Neutrophil (primary cell): ENCODE data around the gene WDR77.

Source experiments
- H3K27ac ChIP-seq: fragments of 200-600 bp; sonication (generic); 2 replicates; pipeline ENCODE4 v1.5.1; 2016; ENCODE audit warnings: mild to moderate bottlenecking, moderate library complexity
- H3K27me3 ChIP-seq: fragments of 200-600 bp; sonication (generic); 2 replicates; pipeline ENCODE4 v1.6.0; 2016; ENCODE audit warnings: mild to moderate bottlenecking
- H3K36me3 ChIP-seq: fragments of 200-600 bp; sonication (generic); 2 replicates; pipeline ENCODE4 v1.5.1; 2017
- H3K4me1 ChIP-seq, 2 experiments: fragments of 200-600 bp in 1 of 2; sonication (generic) in 1 of 2; 1 replicate in 1 of 2; 2 replicates in 1 of 2; pipeline versions ENCODE4 v1.5.1 to v1.6.1; 2013 to 2016; ENCODE audit warnings: low read depth in 1 of 2, low read length in 1 of 2, mild to moderate bottlenecking in 1 of 2, moderate library complexity in 1 of 2; ENCODE audit not compliant: control insufficient read depth in 1 of 2, insufficient read depth in 1 of 2
- H3K4me3 ChIP-seq, 2 experiments: fragments of 200-600 bp in 1 of 2; sonication (generic) in 1 of 2; 1 replicate in 1 of 2; 2 replicates in 1 of 2; pipeline ENCODE4 v1.5.1; 2013 to 2016; ENCODE audit warnings: low read depth in 1 of 2, low read length in 1 of 2, mild to moderate bottlenecking in 1 of 2, moderate library complexity in 1 of 2
- H3K9me3 ChIP-seq: fragments of 200-600 bp; sonication (generic); 2 replicates; pipeline ENCODE4 v1.5.1; 2016
- CTCF ChIP-seq: fragments of 200-600 bp; sonication (generic); IDR thresholded peaks from 2 replicates; pipeline ENCODE4 v1.5.1; 2016; ENCODE audit warnings: antibody characterized with exemption

Gene WDR77

GRCh38 chr1:111454859-111455641, 6.0 kb upstream of the WDR77 start:
- no peaks in the 10 kb centered on the region for H3K27me3 ChIP-seq
- peaks cover 70% of the 10 kb centered on the region for H3K36me3 ChIP-seq
- no peak overlapping the region for H3K4me3 ChIP-seq
- H3K27ac ChIP-seq: no peak overlapping the region
- H3K4me1 ChIP-seq: peaks cover 10 to 20% of the 10 kb centered on the region in 2 experiments
- TF ChIP-seq CTCF: no peak
- no peaks in the 10 kb centered on the region for H3K9me3 ChIP-seq

GRCh38 chr1:111453706-111454105, 4.7 kb upstream of the WDR77 start:
- Histone ChIP-seq H3K9me3 (no peaks in the 10 kb centered on the region), H3K4me3 (no peak overlapping the region), H3K4me1 (peaks cover 16 to 27% of the 10 kb centered on the region in 2 experiments), H3K36me3 (peaks cover 57% of the 10 kb centered on the region), H3K27me3 (no peaks in the 10 kb centered on the region), H3K27ac (no peak overlapping the region)
- TF ChIP-seq CTCF: no peak

- no peaks in the 10 kb centered on the region for H3K27me3 ChIP-seq
- no peak overlapping the region for H3K4me3 ChIP-seq
- TF ChIP-seq CTCF: no peak
- no peak overlapping the region for H3K27ac ChIP-seq
- H3K9me3 ChIP-seq: no peaks in the 10 kb centered on the region
- H3K4me1 ChIP-seq: peaks cover 21 to 32% of the 10 kb centered on the region in 2 experiments
- peaks cover 45% of the 10 kb centered on the region for H3K36me3 ChIP-seq
Measured at GRCh38 chr1:111452581-111452980, 3.5 kb upstream of the WDR77 start.

GRCh38 chr1:111450185-111450584, 1.1 kb upstream of the WDR77 start:
- Histone ChIP-seq H3K27me3 (no peaks in the 10 kb centered on the region), H3K4me3 (peak overlapping the region; percentile 89 to 93), H3K4me1 (peaks cover 21 to 32% of the 10 kb centered on the region in 2 experiments), H3K36me3 (peaks cover 23% of the 10 kb centered on the region), H3K27ac (peak overlapping the region; percentile 89), H3K9me3 (no peaks in the 10 kb centered on the region)
- no peak for TF ChIP-seq CTCF

GRCh38 chr1:111449703-111450017, 604 bp upstream of the WDR77 start:
- Histone ChIP-seq H3K27me3 (no peaks in the 10 kb centered on the region), H3K4me1 (peaks cover 21 to 32% of the 10 kb centered on the region in 2 experiments), H3K4me3 (peak overlapping the region; percentile 89 to 93), H3K27ac (peak overlapping the region; percentile 89), H3K36me3 (peaks cover 23% of the 10 kb centered on the region), H3K9me3 (no peaks in the 10 kb centered on the region)
- no peak for TF ChIP-seq CTCF
